NB4 (cell line): ENCODE results near the gene MAOB.

Experiments
- CTCF ChIP-seq: IDR thresholded peaks from one replicate; pipeline ENCODE4 v1.5.1; 2012; ENCODE audit warnings: low read depth, low read length
- MYC ChIP-seq: IDR thresholded peaks from 2 replicates; pipeline ENCODE4 v1.6.1; 2011; ENCODE audit warnings: low read depth, low read length
- POLR2A ChIP-seq: IDR thresholded peaks from 2 replicates; pipeline ENCODE4 v1.6.1; 2011; ENCODE audit warnings: mild to moderate bottlenecking; ENCODE audit not compliant: insufficient read length; ENCODE audit errors: extremely low read depth
- TF ChIP-seq, protein P1 (sequence below): IDR thresholded peaks from 2 replicates; pipeline ENCODE4 v1.6.1; 2011; ENCODE audit warnings: low read depth, low read length

DNA sequence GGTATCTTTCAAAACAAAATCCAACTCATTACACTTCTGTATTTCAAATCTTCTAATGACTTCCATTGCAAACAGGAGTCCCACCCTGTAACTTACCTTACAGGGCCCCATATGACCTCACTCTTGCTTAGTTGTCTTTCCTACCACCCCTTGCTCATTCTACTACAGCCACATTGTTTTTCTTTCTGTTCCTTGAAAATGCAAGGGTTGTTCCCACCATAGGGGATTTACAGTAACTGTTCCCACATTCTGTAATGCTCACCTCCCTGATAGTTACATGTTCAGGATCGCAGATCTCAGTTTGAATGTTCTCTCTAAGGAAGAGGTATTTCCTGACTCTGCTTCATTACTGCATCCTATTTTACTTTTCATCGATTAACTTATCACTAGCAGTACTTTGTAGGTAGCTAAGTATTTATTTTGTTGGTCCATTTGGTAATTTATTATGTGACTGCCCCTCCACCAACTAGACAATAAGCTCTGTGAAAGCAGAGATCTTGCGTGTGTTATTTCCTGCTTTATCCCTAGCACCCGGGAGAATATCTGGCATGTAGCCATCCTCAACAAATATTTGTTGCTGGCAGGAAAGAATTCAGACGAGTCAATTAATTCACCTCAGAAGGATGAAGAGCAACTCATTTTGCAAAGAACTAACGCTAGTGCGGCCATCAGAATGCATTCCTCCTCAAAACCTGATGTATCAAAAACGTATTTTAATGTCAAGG is 21.4 kb downstream of the MAOB start:
- TF ChIP-seq CTCF (no peak), POLR2A (no peak), MYC (no peak)
- TF ChIP-seq, protein P1, sequence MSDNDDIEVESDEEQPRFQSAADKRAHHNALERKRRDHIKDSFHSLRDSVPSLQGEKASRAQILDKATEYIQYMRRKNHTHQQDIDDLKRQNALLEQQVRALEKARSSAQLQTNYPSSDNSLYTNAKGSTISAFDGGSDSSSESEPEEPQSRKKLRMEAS = no peak
